ENCODE data around the gene MXRA8. TPM values are rescaled to one million over a fixed set of nuclear protein-coding genes. Genes with fewer than 3 reads are reported as not detected.

The MXRA8 gene
- total and polyA plus RNA-seq, 9 of the 15 experiments (the other 6 are each of a cell fraction or from before 2014, with no cell fraction given), result 0.66 to 11.3 (median 6.3) TPM

GRCh38 chr1:1324524-1325287 is 33.6 kb downstream of the MXRA8 start, which contains the start of the genes CPTP and INTS11 (continued):
- TF ChIP-seq ZBTB11 (CRISPR knock-in tag; IDR thresholded peaks at IDR 0.05) (peak in 1 of 3 experiments; percentile 59; a peak in 3 of 6 replicates), PRMT5 (CRISPR knock-in tag; IDR thresholded peaks at IDR 0.05) (peak; percentile 68; the same call in 1 of the 2 replicates), MCM3 (IDR thresholded peaks at IDR 0.05) (no peak), ZC3H4 (CRISPR knock-in tag; IDR thresholded peaks at IDR 0.05; ENCODE audit: borderline replicate concordance) (no peak), ZNF263 (CRISPR knock-in tag; IDR thresholded peaks at IDR 0.05; ENCODE audit: borderline replicate concordance) (no peak), ZNF655 (CRISPR knock-in tag; IDR thresholded peaks at IDR 0.05) (no peak), SLC30A9 (CRISPR knock-in tag; IDR thresholded peaks at IDR 0.05) (no peak), CHD7 (IDR thresholded peaks at IDR 0.05; ENCODE audit: low read depth, low read length) (no peak), HNRNPL (IDR thresholded peaks at IDR 0.05; ENCODE audit: low read depth, low read length) (no peak; the same call in 1 of the 2 replicates), CREM (IDR thresholded peaks at IDR 0.05; ENCODE audit: low read depth) (peak; percentile 71)
